GM21423 (cell line): ENCODE measurements around the gene MED27.
"Not testable (repeated sequence)": the region's sequence is repeated elsewhere in the genome, so short reads cannot be mapped to it uniquely, and the experiment has no call there.

Experiments used
- ATAC-seq: cut with Tn5 transposase; IDR thresholded peaks from one replicate; pipeline ENCODE4 v1.9.1; 2021; ENCODE audit warnings: mild to moderate bottlenecking, moderate library complexity; ENCODE audit not compliant: unreplicated experiment

The MED27 gene

DNA sequence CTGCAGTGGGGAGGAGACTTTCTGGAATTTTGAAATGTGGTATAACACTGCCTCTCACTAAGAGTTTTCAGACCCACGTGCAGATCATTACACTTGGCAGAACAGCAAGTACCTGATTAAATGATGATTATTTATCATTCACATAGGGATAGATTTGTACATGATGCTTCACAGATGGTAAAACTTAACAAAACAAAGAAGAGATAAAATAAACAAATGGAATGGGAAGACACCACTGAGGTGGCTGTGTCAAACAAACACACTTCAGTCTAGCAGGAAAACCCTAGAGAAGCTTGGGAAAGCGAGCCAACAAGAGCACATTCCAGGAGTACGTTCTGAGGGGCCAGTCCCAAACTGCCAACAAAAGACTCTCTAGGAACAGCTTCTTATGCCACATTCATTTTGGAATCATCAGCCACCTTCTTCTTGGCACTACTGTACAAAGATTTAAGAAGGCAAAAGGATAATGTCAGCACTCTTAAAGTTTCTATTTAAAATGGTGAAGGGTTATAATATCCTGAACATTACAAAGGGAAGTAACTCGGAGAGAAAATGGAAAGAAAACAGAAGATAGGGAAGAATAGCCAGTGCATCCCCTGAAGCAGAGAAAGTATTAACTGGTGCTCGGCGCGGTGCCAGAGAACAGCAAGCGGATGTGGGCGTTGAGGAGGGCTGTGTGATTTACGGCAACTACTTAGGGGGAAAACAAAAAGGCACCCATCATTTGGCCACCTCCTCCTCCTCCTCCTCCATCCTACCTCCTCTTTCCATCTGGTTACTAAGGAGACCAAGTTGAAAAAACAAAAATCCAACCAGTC lies 1.6 kb downstream of the MED27 start:
- no peak for ATAC-seq

DNA sequence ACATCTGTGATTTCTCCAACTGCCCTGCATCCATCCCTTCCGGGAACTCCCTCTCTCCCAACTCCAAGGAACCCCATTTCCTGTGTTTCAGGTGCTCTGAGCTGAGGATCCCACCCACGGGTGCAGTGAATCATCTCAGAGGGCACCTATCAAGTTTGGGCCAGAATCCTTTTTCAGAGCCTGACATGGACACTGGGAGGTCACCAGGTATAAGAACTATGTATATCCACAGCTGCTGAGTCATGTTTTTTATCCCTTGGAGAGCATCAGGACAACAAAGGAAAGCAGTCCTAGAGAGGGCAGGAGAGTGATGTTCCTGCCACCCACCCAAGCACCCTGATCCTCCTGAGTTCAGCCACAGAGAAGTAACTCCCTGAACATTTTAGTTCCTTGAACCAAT lies 3.8 kb downstream of the MED27 start:
- no peak for ATAC-seq

DNA sequence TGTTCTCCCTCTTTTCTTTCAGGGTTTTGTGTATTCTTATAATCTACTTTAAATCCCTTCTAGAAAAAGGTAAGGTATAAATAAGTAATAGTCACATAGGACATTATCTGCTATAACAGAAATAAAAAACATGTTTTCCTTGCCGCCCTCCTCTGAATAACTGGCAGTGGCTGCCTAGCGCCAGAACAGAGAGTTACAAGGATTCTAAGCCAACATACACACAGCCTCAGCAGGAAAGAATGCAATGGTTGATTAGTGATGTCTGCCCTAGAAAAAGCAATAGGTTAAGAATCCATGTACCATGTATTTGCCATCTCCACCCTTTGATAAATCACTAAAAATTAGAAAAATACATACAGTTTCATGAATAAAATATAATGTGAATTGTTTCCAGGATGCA lies 4.9 kb downstream of the MED27 start:
- no peak for ATAC-seq

DNA sequence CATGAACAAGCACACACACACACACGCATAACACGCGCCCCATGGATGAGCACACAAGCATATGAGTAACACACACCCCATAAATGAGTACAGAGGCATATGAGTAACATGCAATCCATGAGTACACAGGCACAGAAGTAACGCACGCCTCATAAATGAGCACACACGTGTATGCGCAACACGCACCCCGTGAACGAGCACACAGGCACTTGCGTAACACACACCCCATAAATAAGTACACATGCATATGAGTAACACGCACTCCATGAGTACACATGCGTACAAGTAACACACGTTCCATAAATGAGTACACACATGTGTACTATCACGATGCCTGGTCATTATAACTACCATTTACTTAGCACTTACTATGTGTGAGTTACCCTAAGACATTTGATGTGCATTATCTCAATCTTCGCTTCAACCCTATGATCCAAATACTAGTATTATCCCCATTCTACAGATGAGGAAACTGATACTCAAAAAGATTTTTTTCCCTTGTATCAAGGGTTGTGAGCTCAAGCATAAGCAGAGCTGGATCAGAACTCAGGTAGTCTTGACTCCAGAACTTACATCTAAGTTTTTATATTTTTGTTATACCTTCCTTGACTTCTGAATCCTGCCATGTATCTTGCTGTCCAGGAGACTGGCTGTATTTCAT lies 7.7 kb downstream of the MED27 start:
- no peak for ATAC-seq

DNA sequence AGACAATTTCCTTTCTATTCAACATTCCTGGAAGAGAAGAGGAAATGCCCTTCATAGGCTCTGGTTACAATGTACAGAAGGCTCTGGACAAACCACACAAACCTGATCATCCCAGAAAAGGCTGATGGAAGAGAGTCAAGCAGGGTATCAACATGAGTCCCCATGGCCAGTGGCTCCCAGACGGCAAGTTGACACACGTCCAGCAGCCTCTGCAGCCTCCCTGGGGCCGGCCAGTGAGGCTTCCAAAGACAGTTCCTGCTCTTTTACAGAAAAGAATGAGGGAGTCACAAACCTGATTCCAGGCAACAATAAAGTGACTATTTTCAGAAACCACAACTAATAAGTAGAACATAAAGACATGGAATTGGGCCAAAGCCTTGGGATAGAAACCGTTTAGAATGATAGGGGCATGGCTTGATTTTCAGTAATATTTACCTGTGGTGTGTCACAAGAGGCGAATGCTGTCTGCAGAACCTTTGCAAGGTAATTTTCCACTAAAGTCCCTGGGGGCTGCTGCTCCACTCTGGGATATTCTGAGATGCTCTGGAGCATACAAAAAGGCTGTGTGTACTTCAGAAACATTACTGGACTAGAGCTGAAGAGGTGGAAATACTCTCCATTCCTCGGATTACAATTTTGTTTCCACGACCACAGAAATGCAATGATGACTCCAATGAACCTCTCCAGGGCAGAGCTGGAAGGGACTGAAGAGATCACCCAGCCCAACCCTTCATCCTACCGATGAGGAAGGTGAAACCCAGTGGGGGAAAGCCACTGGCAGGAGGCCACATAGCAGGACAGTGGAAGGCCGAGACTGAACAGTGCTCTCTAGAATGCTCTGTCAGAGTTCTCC lies 10.4 kb downstream of the MED27 start:
- no peak for ATAC-seq

DNA sequence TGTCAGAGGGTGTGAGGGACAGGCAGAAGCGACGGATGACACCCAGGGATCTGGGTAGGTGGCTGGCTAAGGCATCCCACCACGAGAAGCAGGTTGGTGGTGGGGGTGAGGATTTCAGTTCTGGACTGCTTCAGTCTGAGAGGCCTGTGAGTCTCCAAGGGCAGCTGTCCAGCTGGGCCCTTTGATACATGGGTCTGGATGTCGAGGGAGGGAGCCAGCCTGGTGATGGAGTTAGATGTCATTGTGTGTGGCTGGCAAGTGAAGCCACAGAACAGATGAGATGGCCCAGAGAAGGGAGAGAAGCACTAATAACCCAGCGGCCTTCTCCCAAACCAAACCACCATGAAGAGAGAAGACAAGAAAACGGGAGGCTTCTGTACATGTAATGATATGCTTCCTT lies 11.1 kb downstream of the MED27 start:
- ATAC-seq, result no peak

DNA sequence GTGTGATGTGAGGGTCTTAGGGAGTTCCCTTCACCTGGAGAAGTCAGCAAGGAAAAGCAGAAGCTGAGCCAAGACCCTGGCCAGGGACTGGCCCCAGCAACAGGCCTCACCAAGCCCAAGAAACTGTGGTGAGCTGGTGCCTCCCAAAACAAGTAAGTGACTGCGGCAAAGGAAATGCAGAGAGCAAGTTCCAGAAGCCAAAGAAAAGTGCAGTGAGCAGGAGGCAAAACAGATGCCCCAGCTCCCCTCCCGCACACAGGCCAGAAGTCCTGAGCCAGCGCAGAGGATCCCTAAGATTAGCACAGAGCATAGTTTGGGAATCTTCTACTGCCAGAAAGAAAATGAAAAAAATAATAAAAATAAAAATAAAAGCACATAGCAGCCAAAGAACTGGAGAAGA lies 13.2 kb downstream of the MED27 start:
- no peak for ATAC-seq

DNA sequence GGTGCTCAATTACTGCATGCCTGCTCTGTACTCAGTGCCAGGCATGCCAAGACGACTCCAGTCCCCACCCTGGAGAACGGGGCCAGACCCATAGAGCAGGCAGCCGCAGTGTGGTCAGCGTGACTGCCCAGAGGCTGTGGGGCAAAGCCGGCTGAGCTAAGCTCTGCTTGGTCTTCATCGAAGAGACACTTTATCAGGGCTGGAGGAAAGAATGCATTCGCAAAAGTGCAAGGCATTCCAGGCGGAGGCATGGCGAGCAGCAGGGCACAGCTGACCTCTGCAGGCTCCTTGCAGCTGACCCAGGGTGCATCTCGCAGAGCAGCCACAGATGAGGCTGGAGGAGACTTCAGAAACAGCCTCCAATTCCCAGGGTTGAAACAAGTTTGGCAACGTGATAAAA lies 13.6 kb downstream of the MED27 start:
- no peak for ATAC-seq

DNA sequence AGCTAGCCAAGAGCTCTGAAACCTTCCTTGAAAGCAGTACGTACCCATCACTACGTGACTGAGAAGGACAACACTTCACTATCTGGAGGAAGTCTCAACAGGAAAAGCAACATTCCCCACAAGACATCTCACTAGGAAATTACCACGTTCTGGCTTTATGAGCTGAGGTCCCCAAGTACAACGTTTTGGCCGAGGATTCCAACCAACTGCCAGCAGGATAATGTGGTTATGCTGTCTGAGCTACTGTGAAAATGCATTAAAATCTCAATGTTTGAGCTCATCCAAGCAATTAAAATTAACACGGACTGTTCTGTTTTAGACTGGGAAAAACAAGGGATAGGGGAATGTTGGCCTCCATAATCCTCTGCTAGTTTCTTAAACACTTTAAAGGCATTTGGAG lies 16.4 kb downstream of the MED27 start:
- ATAC-seq, result no peak

DNA sequence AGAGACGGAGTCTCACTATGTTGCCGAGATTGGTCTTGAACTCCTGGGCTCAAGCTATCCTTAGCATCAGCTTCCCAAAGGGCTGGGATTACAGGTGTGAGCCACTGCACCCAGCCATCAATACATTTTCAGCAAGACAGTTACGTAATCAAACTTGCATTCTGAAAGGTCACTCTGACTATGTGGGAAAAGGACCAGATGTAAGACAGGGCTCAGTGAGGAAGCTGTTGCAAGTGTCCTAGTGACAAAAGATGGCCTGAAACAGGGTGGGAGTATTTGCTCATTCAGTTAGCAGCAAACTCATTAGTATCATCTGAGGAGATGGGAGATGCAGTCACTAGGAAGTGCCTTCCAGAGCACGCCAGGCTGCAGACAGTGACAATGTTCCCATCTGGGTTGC lies 16.9 kb downstream of the MED27 start:
- no peak for ATAC-seq

DNA sequence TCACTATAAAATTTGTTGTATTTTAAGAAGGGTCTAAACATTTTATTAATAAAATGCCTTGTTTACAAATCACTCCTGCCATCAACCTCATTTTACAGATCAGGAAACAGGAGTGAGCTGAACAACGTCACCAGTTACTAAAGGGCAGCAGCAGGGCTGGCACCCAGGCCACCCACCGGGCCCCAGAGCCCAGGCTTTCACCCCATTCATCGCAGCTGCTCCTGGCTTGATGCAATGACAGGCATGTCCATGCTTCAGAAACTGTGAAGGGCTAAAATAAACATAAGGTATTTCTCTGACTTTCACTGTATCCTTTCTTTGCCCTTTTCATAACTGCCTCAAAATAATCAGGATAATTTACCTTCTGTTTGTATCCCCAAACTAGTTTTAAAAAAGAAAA lies 18.1 kb downstream of the MED27 start:
- ATAC-seq, result no peak

DNA sequence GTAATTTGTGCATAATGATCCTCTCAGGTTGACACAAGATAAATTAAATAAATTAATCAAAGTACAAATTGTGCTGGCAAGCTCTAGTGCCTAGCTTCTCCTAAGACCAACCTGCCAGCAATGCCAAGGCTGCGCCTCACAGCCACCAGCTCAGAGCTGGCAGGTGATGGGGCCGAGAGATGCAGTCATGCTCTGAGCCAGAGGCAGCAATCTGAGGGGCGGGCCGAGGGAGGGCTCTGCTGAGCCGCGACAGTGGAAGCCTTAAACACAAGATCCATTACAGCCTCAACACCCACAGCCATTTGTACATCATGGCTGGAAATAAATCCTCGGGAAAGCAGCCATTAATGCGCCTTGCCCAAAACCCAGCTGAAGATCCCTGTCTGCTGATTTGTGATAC lies 20.3 kb downstream of the MED27 start:
- ATAC-seq, result no peak

DNA sequence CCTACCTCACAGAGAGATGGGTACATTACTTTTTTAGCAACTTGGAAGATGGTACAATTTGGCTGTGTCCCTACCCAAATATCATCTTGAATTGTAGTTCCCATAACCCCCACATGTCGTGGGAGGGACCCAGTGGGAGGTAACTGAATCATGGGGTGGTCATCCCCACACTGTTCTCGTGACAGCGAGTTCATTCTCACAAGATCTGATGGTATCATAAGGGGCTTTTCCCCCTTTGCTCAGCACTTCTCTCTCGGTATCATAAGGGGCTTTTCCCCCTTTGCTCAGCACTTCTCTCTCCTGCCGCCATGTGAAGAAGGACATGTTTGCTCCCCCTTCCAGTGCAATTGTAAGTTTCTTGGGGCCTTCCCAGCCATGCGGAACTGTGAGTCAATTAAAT lies 21.4 kb downstream of the MED27 start:
- not testable (repeated sequence) for ATAC-seq

DNA sequence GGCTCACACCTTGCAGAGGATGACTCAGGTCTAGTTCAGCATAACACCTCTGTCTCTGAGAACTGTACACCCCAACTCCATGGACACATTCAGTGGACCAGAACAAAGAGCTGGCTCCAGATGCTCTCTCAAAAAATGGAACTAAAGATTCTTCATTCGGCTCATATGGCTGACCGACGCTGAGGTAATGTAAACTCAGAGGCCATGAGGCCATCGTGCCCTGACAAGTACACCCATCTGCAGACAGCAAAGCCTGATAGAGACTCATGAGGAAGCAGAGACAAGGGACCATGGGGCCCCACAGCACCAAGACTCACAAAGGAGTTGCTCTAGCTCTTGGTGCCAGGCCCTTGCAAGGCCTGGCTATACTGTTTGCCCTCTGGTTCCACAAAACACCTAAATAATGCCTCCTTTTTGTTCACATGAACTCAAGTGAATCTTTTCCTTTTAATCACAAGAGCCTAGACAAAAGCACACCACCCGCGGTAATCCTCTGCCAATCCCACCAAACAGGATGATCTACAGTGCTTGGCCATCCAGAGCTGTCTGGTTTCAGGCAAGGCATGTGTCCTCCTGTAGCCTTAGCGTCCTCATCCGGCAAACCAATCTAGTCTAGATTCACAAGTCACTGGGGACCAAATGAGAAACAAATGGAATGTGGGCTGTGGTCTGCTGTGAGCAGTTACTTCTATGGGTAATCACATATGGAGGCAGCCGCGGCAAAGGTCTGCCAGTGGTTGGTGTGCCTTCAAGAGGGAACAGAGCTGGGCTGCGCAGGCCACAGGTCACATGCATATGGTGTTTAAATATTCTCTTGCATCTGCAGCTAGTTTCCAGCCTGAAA lies 22.7 kb downstream of the MED27 start:
- no peak for ATAC-seq

DNA sequence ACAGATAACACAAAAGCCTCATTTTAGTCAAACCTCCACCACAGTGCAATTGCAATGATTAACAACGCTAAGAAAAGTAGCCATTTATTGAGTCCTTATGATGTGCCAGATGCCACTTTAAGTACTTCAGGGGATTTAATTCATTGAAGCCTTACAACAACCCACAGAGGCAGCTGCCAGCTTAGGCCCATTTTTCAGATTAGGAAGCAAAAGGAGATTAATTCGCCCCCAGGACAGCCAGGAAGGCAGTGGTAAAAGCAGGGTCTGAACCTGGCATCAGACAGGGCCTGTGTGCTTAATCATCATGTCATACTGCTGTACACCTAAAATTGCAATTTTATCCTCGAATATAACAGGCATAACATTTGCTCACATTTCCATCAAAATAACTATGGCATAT lies 23.9 kb downstream of the MED27 start:
- ATAC-seq, result no peak

DNA sequence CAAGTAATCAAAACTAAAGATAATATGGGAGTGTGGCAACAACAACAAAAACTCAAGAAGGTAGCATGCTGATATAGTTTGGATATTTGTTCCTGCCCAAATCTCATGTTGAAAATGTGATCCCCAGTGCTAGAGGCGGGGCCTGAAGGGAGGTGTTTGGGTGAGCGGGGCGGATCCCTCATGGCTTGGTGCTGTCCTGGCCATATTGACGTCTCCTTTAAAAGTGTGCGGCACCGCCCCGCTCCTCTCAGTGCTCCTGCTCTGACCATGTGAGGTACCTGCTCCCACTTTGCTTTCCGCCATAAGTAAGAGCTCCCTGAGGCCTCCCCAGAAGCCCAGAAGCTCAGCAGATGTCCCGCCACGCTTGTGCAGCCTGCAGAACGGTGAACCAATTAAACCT lies 25.6 kb downstream of the MED27 start:
- no peak for ATAC-seq

DNA sequence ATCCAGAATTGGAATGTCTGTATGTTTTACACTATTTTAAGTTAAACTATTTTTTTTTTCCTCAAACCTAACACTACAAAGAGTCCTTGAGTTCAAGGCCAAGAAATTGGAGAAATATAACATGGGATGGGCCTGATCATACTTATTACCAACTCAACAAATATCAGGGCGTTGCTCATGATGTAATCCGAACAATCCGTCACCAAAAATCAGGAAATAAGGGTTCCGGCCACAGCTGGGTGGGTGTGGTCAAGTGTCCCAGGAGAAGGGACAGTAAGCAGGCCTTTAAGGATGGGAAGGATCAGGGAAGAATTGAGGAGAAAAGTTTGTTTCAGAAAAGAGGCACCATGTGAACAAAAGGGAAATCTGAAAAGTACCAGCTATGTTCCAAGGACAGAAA lies 29.8 kb downstream of the MED27 start:
- ATAC-seq, result no peak

DNA sequence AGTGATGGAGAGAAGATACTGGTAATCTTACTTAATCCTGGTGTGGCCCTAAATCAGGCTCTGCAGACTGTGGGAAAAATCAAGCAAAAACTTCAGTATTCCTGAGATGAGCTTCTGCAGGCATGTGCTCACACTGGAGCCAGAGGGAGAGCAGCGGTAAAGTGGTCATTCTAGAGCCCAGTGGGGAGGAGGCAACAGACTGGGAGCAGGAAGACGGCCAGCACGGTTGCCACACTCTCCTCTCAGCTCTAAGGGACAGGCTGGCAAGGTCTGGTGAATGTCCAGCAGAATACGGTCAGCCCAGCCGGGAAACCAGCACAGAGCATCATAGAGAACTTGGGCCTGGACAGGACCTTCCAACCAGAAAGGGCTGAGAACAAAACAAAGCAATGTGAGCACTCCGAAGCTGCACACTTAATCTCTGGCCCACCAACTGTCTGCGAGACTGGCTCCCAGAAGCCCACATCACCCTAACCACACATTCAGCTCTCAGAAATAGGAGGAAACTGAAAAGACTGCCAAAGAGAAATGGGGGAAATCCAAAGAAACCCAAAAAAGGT lies 30.3 kb downstream of the MED27 start:
- no peak for ATAC-seq

DNA sequence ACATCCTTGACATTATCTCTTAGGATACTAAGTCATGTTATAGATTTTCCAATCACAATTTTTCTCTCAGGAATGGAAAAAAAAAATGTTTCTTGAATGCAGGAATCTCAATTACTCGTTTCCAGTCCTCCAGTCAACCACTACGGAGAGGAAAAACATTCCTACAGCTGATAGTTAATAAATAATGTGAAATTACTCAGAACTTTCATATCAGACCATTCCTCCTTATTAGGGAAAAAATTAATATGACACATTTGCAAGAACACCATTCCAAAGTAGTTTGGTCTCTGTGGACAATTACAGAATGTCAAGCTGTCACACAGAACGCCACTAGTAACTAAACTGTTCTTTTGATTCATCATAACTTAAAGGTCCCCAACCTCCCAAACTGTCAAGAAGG lies 31.5 kb downstream of the MED27 start:
- ATAC-seq, result no peak

DNA sequence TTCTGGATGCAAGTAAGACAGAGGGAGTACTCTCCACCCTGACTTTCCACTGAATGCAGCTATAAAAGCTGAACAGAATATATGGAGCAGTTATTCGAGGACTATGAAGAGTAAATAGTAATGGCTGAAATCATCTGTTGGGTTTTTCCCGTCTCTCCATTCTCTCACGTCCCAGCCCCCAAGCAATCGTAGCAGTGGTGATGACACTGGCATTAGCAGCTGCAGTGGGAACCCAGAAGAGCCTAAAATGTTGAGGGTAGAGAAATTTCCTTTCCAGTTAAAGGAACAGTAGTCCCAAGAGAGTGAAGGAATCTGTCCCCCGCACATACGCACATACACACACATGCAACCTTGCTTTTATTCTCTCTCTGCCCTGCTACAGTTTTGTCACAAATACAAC lies 33.2 kb downstream of the MED27 start:
- no peak for ATAC-seq
